Stimulated activated CD4-positive, alpha-beta T cell treated with anti-CD3 and anti-CD28 coated beads, Interleukin-12 subunit alpha, Interleukin-12 subunit beta, amount 100 ng/mL, for 4 hours (primary cell): ENCODE results near the gene OTUB1.

Experiments
- DNase-seq: peaks from one replicate; pipeline ENCODE4 v3.0.0-alpha.2; 2020

OTUB1 gene

GRCh38 chr11:64007629-64008282, 21.5 kb downstream of the OTUB1 start:
- DNase-seq = no peak

- DNase-seq = no peak
These were observed 22.2 kb downstream of the OTUB1 start for GRCh38 chr11:64008283-64008913.

GRCh38 chr11:64008914-64009633, 22.8 kb downstream of the OTUB1 start:
- DNase-seq = no peak

GRCh38 chr11:64009710-64010109, 23.5 kb downstream of the OTUB1 start:
- DNase-seq = no peak

GRCh38 chr11:64010783-64011182, 24.5 kb downstream of the OTUB1 start:
- no peak for DNase-seq

GRCh38 chr11:64011371-64011770, 25.1 kb downstream of the OTUB1 start:
- DNase-seq = no peak

GRCh38 chr11:64013141-64013896, 27.1 kb downstream of the OTUB1 start:
- no peak for DNase-seq

GRCh38 chr11:64014356-64014755, 28.1 kb downstream of the OTUB1 start:
- no peak for DNase-seq

- DNase-seq = no peak
These were observed 29.3 kb downstream of the OTUB1 start for GRCh38 chr11:64015510-64015909.

GRCh38 chr11:64015935-64016845, 30.0 kb downstream of the OTUB1 start:
- no peak for DNase-seq

GRCh38 chr11:64017945-64018224, 31.6 kb downstream of the OTUB1 start:
- DNase-seq = no peak

GRCh38 chr11:64018310-64018709, 32.1 kb downstream of the OTUB1 start:
- DNase-seq = no peak

GRCh38 chr11:64019106-64020037, 33.1 kb downstream of the OTUB1 start:
- DNase-seq = no peak

GRCh38 chr11:64020976-64021756, 34.9 kb downstream of the OTUB1 start:
- no peak for DNase-seq

GRCh38 chr11:64021757-64022093, 35.5 kb downstream of the OTUB1 start:
- DNase-seq = no peak

GRCh38 chr11:64022125-64022784, 36.0 kb downstream of the OTUB1 start:
- no peak for DNase-seq

GRCh38 chr11:64023712-64024710, 37.8 kb downstream of the OTUB1 start:
- DNase-seq = no peak

- no peak for DNase-seq
These were observed 39.0 kb downstream of the OTUB1 start for GRCh38 chr11:64025205-64025604.
